ENCODE data around the gene LAGE3.
A peak's percentile ranks its signal among the peaks of the same experiment; 100 is the strongest.

Gene LAGE3

GRCh38 chrX:154512879-154513553 lies 33.9 kb upstream of the LAGE3 start:
- peaks cover 10% of the 10 kb centered on the region for H3K4me1 ChIP-seq (ENCODE audit: insufficient read depth, low read length, poor library complexity, severe bottlenecking)
- no peaks in the 10 kb centered on the region for H3K9me3 ChIP-seq (ENCODE audit: insufficient read depth, low read depth, low read length)
- H3K27me3 ChIP-seq (ENCODE audit: insufficient read depth, low read length, poor library complexity, severe bottlenecking), result no peaks in the 10 kb centered on the region
- H2AFZ ChIP-seq (ENCODE audit: low read length), result no peak overlapping the region
- H4K20me1 ChIP-seq (ENCODE audit: insufficient read depth, low read length, poor library complexity, severe bottlenecking), result no peaks in the 10 kb centered on the region
- peaks cover 8% of the 10 kb centered on the region; the same call in 1 of the 2 replicates for H3K79me2 ChIP-seq (ENCODE audit: insufficient read depth, low read length)
- no peak overlapping the region for H3K9ac ChIP-seq (ENCODE audit: low read depth, low read length, poor library complexity, severe bottlenecking)
- no peaks in the 10 kb centered on the region for H3K9me2 ChIP-seq (replicated peaks; ENCODE audit: low read depth, low read length)
- H3F3A ChIP-seq (ENCODE audit: low read depth), result no peaks in the 10 kb centered on the region
- no peak overlapping the region for H3K4me3 ChIP-seq (ENCODE audit: low read length, poor library complexity, severe bottlenecking)
- no peak overlapping the region for H3K4me2 ChIP-seq (ENCODE audit: low read depth, low read length, poor library complexity, severe bottlenecking)
- no peak for TF ChIP-seq EZH2phosphoT487 (IDR thresholded peaks at IDR 0.05; ENCODE audit: borderline replicate concordance)
- no peak for TF ChIP-seq CTCF (conservative IDR thresholded peaks at IDR 0.05; ENCODE audit: low read length)
- no peaks in the 10 kb centered on the region for H3K36me3 ChIP-seq (ENCODE audit: insufficient read depth, low read length)

DNA sequence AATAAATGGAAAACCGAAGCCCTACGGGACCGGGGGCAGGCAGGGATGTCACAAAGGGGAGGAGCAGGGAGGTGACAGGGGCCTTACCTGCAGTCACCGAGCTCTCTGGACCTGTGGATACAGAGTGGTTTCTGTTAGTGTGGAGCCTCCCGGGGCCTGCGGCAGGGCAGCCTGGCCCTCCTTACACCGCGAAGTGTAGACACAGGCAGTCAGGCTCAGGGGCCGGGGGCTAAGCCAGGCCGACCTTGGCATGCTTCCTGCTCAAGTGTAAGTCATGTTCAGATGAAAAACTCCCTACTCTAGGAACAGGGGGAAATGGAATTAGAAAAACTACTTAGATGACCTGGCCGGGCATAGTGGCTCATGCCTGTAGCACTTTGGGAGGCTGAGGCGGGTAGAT lies 32.7 kb upstream of the LAGE3 start:
- H3K4me2 ChIP-seq (ENCODE audit: low read depth, low read length, poor library complexity, severe bottlenecking), result peak overlapping the region; percentile 51
- peak overlapping the region; percentile 64 for H2AFZ ChIP-seq (ENCODE audit: low read length)
- H3K4me3 ChIP-seq (ENCODE audit: low read length, poor library complexity, severe bottlenecking), result no peak overlapping the region
- H3K27me3 ChIP-seq (ENCODE audit: insufficient read depth, low read length, poor library complexity, severe bottlenecking), result no peaks in the 10 kb centered on the region
- no peaks in the 10 kb centered on the region for H3K9me3 ChIP-seq (ENCODE audit: insufficient read depth, low read depth, low read length)
- peaks cover 8% of the 10 kb centered on the region; the same call in 1 of the 2 replicates for H3K79me2 ChIP-seq (ENCODE audit: insufficient read depth, low read length)
- no peaks in the 10 kb centered on the region for H3F3A ChIP-seq (ENCODE audit: low read depth)
- H3K9me2 ChIP-seq (replicated peaks; ENCODE audit: low read depth, low read length), result no peaks in the 10 kb centered on the region
- H3K4me1 ChIP-seq (ENCODE audit: insufficient read depth, low read length, poor library complexity, severe bottlenecking), result peaks cover 10% of the 10 kb centered on the region
- no peaks in the 10 kb centered on the region for H3K36me3 ChIP-seq (ENCODE audit: insufficient read depth, low read length)
- peak overlapping the region; percentile 52 for H3K9ac ChIP-seq (ENCODE audit: low read depth, low read length, poor library complexity, severe bottlenecking)
- H4K20me1 ChIP-seq (ENCODE audit: insufficient read depth, low read length, poor library complexity, severe bottlenecking), result no peaks in the 10 kb centered on the region
- TF ChIP-seq CTCF (conservative IDR thresholded peaks at IDR 0.05; ENCODE audit: low read length) (no peak), EZH2phosphoT487 (IDR thresholded peaks at IDR 0.05; ENCODE audit: borderline replicate concordance) (no peak)

DNA sequence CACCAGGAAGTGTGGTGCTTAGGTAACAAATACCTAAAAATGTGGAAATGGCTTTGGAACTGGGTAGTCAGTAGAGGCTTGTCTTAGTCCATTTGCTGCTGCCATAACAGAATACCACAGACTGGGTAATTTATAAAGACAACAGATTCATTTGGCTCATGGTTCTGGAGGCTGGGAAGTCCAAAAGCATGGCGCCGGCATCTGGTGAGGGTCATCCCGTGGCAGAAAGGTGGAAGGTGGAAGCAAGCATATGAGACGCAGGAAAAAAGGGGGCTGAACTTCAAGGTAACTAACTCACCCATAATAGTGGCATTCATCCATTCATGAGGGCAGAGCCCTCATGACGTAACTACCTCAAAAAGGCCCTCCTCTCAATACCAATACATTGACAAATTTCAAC lies 30.4 kb upstream of the LAGE3 start:
- no peaks in the 10 kb centered on the region for H3K36me3 ChIP-seq (ENCODE audit: insufficient read depth, low read length)
- no peak overlapping the region for H3K9ac ChIP-seq (ENCODE audit: low read depth, low read length, poor library complexity, severe bottlenecking)
- no peaks in the 10 kb centered on the region for H3K9me2 ChIP-seq (replicated peaks; ENCODE audit: low read depth, low read length)
- no peaks in the 10 kb centered on the region for H3K9me3 ChIP-seq (ENCODE audit: insufficient read depth, low read depth, low read length)
- H2AFZ ChIP-seq (ENCODE audit: low read length), result no peak overlapping the region
- no peaks in the 10 kb centered on the region for H3K27me3 ChIP-seq (ENCODE audit: insufficient read depth, low read length, poor library complexity, severe bottlenecking)
- H3F3A ChIP-seq (ENCODE audit: low read depth), result no peaks in the 10 kb centered on the region
- peaks cover 10% of the 10 kb centered on the region for H3K4me1 ChIP-seq (ENCODE audit: insufficient read depth, low read length, poor library complexity, severe bottlenecking)
- H3K4me3 ChIP-seq (ENCODE audit: low read length, poor library complexity, severe bottlenecking), result no peak overlapping the region
- H3K79me2 ChIP-seq (ENCODE audit: insufficient read depth, low read length), result no peaks in the 10 kb centered on the region
- no peak overlapping the region for H3K4me2 ChIP-seq (ENCODE audit: low read depth, low read length, poor library complexity, severe bottlenecking)
- H4K20me1 ChIP-seq (ENCODE audit: insufficient read depth, low read length, poor library complexity, severe bottlenecking), result no peaks in the 10 kb centered on the region
- TF ChIP-seq EZH2phosphoT487 (IDR thresholded peaks at IDR 0.05; ENCODE audit: borderline replicate concordance) (no peak), CTCF (conservative IDR thresholded peaks at IDR 0.05; ENCODE audit: low read length) (no peak)

All from Loucy (cell line).